HG03066 (cell line): ENCODE results near the gene CPNE1.

Experiments
- ATAC-seq: cut with Tn5 transposase; IDR thresholded peaks from one replicate; pipeline ENCODE4 v1.9.1; 2021; ENCODE audit warnings: low read depth; ENCODE audit not compliant: unreplicated experiment

Gene CPNE1

GRCh38 chr20:35654415-35654814, 10.3 kb downstream of the CPNE1 start:
- ATAC-seq, result no peak

GRCh38 chr20:35653893-35654292, 10.8 kb downstream of the CPNE1 start:
- ATAC-seq, result no peak

GRCh38 chr20:35653430-35653734, 11.3 kb downstream of the CPNE1 start:
- ATAC-seq, result no peak

GRCh38 chr20:35652641-35653429, 11.9 kb downstream of the CPNE1 start:
- no peak for ATAC-seq

DNA sequence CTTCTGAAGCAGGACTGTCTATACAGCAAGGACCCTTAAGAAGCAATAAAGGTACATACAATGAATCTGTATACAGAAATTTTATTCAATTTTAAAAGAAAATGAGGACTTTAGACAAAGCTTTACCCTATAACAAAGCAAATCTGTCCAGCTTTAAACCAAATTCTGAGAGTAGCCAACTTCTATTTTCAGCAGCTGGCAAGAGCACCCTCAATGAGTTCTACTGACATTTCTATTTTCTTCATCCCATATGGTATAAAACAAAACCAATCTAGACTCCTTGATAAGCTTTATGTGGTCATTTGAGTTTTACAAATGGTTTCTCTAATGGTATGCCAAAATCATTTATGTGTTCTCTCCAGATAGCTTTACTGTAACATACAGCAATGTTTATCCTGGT, 12.7 kb downstream of the CPNE1 start:
- ATAC-seq, result no peak

DNA sequence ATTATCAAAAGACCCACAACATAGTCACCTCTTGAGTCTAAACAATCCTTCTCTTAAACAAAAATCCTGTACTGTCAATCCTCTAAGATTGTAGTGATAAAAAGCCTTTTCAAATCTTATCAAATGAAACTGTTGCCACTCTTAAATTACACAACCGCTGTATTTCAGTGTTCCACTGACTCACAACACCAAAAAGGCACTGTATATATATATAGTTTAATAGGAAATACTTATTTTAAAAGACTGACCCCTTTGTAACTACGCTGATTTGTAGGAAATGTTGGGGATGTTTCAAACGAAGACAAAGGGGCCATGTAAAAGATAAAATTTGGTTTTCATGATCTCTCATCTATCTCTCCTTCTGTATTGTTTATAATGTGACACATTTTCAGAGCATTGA, 14.1 kb downstream of the CPNE1 start:
- ATAC-seq, result no peak

DNA sequence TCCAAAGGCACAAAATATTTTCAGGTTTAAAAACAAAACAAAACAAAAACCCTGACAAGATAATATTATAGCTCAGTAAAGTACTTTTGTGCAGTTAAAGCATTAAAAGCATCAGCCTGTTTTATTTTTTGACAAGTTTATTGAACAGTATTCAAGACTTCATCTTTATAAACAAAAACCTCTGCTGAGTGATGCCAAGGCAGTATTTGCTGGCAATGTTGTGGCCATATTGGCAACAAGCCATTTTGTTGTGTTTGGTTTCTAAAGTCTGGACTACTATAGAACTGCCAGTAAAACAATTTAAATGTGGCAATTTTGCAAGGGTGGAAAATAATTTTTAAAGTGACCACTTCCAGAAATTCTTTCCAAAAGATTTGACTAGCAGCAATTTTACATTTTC, 15.9 kb downstream of the CPNE1 start:
- ATAC-seq, result no peak

DNA sequence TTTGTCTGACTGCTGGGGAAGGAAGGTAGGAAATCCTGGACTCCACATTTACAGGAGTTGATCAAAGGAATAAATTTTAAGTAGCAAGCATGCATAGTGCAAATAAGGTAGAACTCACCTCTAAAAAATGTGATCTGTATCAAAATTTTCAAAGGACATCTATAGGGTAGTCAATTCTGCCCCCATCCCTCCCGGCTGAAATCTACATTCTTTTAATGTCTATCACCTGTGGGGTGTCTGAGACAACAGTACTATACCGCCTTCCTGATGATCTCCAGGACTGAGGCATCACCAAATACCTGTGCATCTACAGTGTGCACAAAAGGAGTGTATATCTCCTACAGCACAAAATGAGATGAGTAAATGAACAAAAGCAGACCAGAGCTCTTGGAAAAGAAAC, 19.9 kb downstream of the CPNE1 start:
- ATAC-seq, result no peak

- no peak for ATAC-seq
Observed at GRCh38 chr20:35643045-35643444, 21.7 kb downstream of the CPNE1 start.

GRCh38 chr20:35641743-35642142, 23.0 kb downstream of the CPNE1 start:
- no peak for ATAC-seq

DNA sequence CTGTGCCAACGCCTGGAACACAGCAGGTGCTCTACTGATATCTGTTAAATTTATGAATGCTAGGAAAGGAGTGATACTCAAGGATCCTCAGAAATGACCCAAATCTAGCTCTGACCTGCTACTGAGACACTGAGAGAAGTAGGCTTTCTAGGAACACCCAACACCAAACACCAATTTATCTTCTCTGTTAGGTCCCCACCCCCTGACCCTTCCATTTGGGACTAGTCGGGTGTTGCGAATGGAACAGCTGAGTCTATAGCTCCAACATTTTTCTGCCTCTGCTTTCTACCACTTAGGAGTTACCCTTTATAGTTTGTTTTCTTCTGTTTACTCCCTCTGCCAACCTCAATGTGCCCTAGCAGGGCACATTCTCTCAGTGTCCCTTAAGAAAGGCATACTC, 24.0 kb downstream of the CPNE1 start:
- ATAC-seq, result no peak

GRCh38 chr20:35638751-35639150, 25.9 kb downstream of the CPNE1 start:
- no peak for ATAC-seq

DNA sequence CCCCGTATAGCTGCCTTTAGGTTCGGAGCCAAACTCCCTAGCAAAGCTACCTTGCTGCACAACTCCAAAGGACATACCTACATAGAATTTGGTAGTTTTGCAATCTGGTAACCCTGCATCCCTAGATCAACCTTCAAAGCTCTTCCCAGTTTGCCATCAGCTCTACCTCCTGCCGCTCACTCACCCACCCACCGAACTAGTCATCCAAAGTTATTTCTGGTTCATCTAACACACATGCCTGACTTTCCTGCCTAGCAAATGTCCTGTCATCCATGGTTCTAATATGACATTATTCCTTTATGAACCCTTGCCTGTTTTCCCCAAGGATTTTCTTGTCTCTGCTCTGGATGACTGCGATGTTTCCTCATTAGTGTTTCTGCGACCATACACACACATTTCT, 27.4 kb downstream of the CPNE1 start:
- ATAC-seq, result no peak

- ATAC-seq, result no peak
Observed at GRCh38 chr20:35636095-35636494, 28.6 kb downstream of the CPNE1 start.

DNA sequence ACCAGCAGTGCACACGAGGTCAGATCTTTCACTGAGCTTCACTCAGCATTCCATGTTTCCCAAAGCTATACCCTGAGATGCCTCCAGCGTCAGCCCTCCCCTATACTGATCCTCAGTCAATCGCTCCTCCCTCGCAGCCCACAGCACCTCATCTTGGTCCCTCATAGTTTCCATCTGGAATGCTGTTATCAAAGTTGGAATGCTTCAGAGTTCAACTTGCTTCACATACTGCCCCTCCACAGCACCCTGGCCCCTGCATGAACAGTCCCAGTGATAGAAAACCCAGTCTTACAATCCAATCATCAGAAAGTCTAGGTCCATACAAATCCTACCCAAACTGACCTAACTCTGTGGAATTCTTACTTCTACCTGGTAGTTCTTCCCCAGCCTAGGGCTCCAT, 29.0 kb downstream of the CPNE1 start:
- ATAC-seq, result no peak

DNA sequence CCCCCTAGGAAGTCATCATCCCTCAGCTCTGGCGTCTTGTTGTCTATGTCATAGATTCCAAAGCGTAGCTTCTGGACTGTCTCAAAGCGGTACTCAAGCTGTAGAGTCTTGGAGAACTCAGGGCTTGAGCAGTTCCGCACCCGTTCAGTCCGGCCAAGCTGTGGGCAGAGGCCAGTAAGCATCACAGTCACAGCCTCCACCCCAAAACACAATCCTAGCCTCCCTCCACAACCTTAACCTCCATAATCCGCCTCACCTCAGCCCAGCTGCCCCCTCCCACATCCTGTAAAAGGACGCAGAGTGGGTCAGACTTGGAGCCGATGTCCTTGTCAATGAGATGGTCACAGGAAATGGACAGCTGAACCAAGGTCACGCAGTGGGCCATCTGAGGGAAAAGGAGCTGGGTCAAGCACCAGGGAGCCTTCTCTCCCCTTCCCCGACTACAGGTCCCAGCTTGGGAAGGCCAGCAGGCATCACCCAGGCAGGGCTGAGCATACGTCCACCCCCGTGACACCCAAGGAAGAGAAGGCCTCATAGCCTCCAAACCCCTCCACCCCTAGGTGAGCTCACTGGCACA, 32.1 kb downstream of the CPNE1 start:
- no peak for ATAC-seq

GRCh38 chr20:35630636-35631035, 34.1 kb downstream of the CPNE1 start:
- ATAC-seq, result no peak

GRCh38 chr20:35629427-35630145, 35.1 kb downstream of the CPNE1 start:
- ATAC-seq, result no peak

DNA sequence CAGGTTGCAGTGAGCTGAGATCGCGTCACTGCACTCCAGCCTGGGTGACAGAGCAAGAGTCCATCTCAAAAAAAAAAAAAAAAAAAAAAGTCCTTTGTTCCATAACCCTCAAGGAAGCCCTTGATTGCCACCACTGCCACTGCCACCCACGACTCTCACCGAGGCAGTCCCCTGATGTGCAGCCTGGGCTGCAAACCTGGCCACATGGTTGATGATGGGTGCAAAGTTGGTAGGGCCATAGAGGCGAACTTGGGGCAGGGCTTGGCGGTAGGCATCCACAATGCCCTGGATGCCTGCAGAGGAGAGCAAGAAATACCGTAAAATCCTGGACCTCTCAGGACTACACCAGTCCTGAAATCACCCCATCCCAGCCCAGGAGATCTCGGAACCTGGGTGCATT, 37.6 kb downstream of the CPNE1 start:
- no peak for ATAC-seq

- no peak for ATAC-seq
Observed at GRCh38 chr20:35626386-35627001, 38.2 kb downstream of the CPNE1 start.

GRCh38 chr20:35625584-35626385, 38.9 kb downstream of the CPNE1 start:
- no peak for ATAC-seq
